GM12878 (cell line): ENCODE data around the gene SMCO4.

ENCODE experiments used
- EP300 ChIP-seq, 2 experiments: fragments of 150-350 bp in 1 of 2; IDR thresholded peaks; 2 replicates each; pipeline ENCODE4 v1.6.1; 2011 to 2012; ENCODE audit warnings: low read depth in 2 of 2, low read length in 2 of 2, borderline replicate concordance in 1 of 2, improper control_type of control experiment in 1 of 2, inconsistent platforms in 1 of 2; ENCODE audit not compliant: control insufficient read depth in 1 of 2
- FOS ChIP-seq: IDR thresholded peaks from 3 replicates; pipeline ENCODE4 v1.6.1; 2011; ENCODE audit warnings: borderline replicate concordance; ENCODE audit not compliant: insufficient read length; ENCODE audit errors: extremely low read depth
- GABPA ChIP-seq: IDR thresholded peaks from 2 replicates; pipeline ENCODE4 v1.6.1; 2014; ENCODE audit warnings: antibody characterized with exemption, low read depth, mild to moderate bottlenecking, inconsistent platforms
- NFXL1 ChIP-seq: fragments of 450-650 bp; IDR thresholded peaks from 2 replicates; pipeline ENCODE4 v1.6.1; 2017; ENCODE audit warnings: antibody characterized with exemption, mild to moderate bottlenecking, borderline replicate concordance
- POLR2A ChIP-seq: IDR thresholded peaks from 2 replicates; pipeline ENCODE4 v1.6.1; 2011; ENCODE audit warnings: low read depth, mild to moderate bottlenecking, low read length
- REST ChIP-seq: IDR thresholded peaks from 2 replicates; pipeline ENCODE4 v1.6.1; 2012; ENCODE audit warnings: mild to moderate bottlenecking, low read depth, low read length
- YY1 ChIP-seq: IDR thresholded peaks from 2 replicates; pipeline ENCODE4 v1.6.1; 2011; ENCODE audit warnings: low read depth, mild to moderate bottlenecking, low read length
- ZBED1 ChIP-seq: IDR thresholded peaks from 2 replicates; pipeline ENCODE4 v1.6.1; 2016; ENCODE audit warnings: borderline replicate concordance
- TF ChIP-seq, protein P1 (sequence below): fragments of 450-650 bp; formaldehyde crosslinking; IDR thresholded peaks from 2 replicates; pipeline ENCODE4 v1.4.0; 2020; ENCODE audit warnings: mild to moderate bottlenecking, moderate library complexity
- TF ChIP-seq, protein P2 (sequence below): fragments of 450-650 bp; formaldehyde crosslinking; IDR thresholded peaks from 2 replicates; pipeline ENCODE4 v1.5.0; 2022; ENCODE audit warnings: mild to moderate bottlenecking, missing genetic modification characterization

- TF ChIP-seq, protein P1, sequence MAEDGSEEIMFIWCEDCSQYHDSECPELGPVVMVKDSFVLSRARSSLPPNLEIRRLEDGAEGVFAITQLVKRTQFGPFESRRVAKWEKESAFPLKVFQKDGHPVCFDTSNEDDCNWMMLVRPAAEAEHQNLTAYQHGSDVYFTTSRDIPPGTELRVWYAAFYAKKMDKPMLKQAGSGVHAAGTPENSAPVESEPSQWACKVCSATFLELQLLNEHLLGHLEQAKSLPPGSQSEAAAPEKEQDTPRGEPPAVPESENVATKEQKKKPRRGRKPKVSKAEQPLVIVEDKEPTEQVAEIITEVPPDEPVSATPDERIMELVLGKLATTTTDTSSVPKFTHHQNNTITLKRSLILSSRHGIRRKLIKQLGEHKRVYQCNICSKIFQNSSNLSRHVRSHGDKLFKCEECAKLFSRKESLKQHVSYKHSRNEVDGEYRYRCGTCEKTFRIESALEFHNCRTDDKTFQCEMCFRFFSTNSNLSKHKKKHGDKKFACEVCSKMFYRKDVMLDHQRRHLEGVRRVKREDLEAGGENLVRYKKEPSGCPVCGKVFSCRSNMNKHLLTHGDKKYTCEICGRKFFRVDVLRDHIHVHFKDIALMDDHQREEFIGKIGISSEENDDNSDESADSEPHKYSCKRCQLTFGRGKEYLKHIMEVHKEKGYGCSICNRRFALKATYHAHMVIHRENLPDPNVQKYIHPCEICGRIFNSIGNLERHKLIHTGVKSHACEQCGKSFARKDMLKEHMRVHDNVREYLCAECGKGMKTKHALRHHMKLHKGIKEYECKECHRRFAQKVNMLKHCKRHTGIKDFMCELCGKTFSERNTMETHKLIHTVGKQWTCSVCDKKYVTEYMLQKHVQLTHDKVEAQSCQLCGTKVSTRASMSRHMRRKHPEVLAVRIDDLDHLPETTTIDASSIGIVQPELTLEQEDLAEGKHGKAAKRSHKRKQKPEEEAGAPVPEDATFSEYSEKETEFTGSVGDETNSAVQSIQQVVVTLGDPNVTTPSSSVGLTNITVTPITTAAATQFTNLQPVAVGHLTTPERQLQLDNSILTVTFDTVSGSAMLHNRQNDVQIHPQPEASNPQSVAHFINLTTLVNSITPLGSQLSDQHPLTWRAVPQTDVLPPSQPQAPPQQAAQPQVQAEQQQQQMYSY (CRISPR knock-in tag), result no peak
- no peak for TF ChIP-seq YY1
- no peak for TF ChIP-seq REST
- TF ChIP-seq, protein P2, sequence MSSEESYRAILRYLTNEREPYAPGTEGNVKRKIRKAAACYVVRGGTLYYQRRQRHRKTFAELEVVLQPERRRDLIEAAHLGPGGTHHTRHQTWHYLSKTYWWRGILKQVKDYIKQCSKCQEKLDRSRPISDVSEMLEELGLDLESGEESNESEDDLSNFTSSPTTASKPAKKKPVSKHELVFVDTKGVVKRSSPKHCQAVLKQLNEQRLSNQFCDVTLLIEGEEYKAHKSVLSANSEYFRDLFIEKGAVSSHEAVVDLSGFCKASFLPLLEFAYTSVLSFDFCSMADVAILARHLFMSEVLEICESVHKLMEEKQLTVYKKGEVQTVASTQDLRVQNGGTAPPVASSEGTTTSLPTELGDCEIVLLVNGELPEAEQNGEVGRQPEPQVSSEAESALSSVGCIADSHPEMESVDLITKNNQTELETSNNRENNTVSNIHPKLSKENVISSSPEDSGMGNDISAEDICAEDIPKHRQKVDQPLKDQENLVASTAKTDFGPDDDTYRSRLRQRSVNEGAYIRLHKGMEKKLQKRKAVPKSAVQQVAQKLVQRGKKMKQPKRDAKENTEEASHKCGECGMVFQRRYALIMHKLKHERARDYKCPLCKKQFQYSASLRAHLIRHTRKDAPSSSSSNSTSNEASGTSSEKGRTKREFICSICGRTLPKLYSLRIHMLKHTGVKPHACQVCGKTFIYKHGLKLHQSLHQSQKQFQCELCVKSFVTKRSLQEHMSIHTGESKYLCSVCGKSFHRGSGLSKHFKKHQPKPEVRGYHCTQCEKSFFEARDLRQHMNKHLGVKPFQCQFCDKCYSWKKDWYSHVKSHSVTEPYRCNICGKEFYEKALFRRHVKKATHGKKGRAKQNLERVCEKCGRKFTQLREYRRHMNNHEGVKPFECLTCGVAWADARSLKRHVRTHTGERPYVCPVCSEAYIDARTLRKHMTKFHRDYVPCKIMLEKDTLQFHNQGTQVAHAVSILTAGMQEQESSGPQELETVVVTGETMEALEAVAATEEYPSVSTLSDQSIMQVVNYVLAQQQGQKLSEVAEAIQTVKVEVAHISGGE (CRISPR knock-in tag), result no peak
- TF ChIP-seq ZBED1, result no peak
- no peak for TF ChIP-seq NFXL1
- no peak for TF ChIP-seq POLR2A
- TF ChIP-seq GABPA, result no peak
- no peak for TF ChIP-seq FOS
- TF ChIP-seq EP300 (IDR thresholded peaks at IDR 0.05; ENCODE audit: borderline replicate concordance in 1 of 2, control insufficient read depth in 1 of 2, low read depth in 2 of 2, low read length in 2 of 2), result no peak
These were observed 5.4 kb downstream of the SMCO4 start for GRCh38 chr11:93537767-93538261.
